GM19397 (cell line): ENCODE data around the gene DGLUCY.
"Not testable (repeated sequence)": the region's sequence is repeated elsewhere in the genome, so short reads cannot be mapped to it uniquely, and the experiment has no call there.

Experiments used
- ATAC-seq: cut with Tn5 transposase; IDR thresholded peaks from one replicate; pipeline ENCODE4 v1.9.1; 2021; ENCODE audit warnings: mild to moderate bottlenecking, moderate library complexity; ENCODE audit not compliant: unreplicated experiment

The DGLUCY gene

DNA sequence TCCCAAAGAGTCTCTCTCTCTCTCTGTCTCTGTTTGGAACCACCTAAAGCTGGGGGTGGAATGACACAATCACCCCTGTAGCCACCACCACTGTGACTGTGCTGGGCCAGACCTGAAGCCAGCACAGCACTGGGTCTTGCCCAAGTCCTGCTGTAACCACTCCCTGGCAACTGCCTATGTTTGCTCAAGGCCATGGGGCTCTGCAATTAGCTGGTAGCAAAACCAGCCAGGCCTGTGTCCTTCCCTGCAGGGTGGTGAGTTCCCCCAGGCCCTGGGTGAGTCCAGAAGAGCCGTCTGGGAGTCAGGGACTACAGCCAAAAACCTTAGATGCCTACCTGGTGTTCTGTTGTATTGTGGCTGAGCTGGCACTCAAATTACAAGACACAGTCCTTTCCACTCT is 50.8 kb downstream of the DGLUCY start:
- no peak for ATAC-seq

- ATAC-seq, result no peak
Observed at GRCh38 chr14:91167380-91167770, 53.5 kb downstream of the DGLUCY start.

GRCh38 chr14:91169951-91170350 is 56.1 kb downstream of the DGLUCY start:
- ATAC-seq, result no peak

DNA sequence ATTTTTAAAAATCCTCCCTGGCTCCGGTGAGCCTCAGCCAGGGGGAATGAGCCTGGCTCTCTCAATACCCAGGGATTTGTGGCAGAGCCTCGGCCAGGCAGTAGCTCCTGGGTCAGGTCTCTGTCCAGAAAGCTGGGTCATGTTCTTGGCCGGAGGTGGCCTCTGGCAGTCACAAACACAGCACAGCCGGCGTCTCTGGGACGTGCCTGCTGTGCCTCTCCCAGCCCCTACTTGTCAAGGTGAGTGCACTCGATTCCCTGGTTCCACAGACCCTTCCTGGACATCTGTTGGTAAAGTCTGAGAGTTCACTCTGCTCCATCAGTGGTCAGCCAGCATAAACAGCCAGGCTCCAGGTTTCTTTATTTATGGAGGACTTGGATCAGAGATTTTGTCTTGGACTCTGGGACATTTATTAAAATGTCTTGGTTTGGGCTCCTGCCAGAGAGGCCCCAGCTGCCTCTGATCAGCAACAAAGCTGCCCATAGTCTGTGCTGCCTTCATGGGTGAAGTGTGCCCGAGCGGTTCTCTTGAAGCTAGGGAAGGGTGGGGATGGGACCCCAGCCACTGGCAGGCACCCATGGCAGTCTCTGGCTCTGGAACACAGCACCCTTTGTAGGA is 56.7 kb downstream of the DGLUCY start:
- no peak for ATAC-seq

DNA sequence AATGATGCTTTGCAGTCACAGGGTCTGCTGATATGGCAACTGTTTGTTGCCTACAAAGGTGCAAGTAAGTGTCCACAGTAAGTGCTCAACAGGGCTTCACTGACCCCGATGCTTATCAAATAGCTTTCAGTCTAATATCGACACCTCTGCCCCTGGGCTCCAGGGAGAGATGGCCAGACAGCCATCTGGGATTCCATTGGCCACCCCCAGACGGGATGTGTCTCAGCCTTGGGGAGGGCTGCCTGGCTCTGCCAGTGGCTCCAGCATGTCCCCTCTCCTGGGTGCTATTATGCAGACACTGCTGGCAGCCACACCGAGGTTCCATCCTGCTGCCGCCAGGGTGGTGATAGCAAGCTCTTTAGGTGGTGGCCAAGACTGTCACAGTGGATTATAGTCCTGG is 57.4 kb downstream of the DGLUCY start:
- ATAC-seq, result no peak

- no peak for ATAC-seq
Observed at GRCh38 chr14:91173221-91173670, 59.4 kb downstream of the DGLUCY start.

GRCh38 chr14:91173904-91174303 is 60.0 kb downstream of the DGLUCY start:
- ATAC-seq, result no peak

DNA sequence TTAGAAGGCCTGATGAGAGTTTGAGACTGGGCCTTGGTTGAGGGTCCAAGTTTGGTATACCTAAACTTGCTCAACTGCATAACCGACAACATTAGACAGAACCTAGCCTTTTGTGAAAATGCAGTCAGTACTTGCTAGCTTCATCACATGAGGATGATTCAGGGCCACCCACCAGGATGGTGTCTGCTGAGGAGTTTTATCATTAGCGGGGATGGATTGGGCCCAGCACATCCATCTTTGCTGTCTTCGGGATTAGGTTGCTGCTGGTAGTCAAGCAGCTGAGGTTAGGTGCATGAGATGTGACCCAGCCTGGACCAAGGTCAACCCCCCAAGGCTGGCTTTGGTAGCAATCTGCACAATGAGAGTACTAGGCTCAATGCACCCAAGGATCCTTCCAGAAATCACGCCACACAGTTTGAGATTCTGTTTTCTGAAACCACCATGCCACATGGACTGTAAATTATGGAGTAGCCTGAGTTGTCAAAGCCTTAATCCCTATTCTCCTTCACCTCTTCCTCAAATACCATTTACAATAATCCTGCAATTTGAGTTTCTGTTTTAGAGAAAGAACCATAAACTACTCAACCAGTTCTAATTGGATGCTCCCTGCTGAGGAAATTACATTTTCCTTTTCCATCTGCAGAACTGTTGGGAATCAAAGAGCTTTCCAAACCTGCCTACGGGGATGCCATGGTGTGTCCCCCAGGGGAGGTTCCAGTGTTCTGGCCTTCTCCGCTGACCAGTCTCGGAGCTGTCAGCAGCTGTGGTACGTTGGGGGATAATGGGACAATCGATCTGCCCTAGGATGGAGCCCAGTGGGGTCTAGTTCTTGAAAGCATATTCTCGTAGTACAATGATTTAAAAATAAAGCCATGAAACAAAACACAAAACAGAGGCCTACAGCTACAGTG is 61.7 kb downstream of the DGLUCY start:
- ATAC-seq, result no peak

DNA sequence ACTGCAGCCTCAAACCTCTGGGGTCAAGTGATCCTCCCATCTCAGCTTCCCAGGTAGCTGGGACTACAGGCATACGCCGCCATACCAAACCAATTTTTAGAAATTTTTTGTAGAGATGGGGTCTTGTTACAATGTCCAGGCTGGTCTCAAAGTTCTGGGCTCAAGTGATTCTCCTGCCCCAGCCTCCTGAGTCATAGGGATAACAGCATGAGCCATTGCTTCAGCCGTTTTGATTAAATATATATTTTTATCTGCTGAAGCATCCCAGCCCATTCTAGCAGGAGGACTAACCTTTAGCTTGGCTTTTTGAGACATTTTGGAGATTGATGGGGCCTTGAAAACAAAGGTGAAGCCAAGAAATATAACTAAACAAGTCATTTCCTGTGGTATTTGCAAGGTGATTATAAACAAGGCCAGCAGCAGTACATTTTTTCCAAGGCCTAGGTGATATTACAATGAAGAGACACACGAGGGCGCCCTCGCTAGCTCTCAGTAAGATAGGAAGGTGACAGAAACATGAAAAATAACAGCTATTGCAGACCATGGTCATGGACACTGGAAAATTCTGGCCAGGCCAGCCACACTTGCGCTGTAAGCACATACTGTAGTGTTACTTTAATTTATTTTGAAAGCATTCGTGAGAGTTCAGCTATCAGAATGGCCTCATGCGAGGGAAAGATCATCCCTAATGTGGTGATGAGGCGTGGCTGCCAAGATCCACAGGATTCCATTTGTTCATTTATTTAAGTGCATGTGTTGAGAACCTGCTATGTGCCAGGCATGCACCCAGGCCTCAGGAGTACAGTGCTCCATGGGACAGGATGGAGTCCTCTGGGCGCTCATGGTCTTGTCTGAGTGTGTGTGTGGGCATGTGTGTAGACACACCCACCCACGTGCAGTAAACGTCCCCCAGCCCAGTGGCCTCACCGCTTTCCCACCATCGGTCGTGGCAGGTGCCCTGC is 63.5 kb downstream of the DGLUCY start:
- ATAC-seq, result no peak

GRCh38 chr14:91180611-91181010 is 66.7 kb downstream of the DGLUCY start:
- ATAC-seq, result no peak

DNA sequence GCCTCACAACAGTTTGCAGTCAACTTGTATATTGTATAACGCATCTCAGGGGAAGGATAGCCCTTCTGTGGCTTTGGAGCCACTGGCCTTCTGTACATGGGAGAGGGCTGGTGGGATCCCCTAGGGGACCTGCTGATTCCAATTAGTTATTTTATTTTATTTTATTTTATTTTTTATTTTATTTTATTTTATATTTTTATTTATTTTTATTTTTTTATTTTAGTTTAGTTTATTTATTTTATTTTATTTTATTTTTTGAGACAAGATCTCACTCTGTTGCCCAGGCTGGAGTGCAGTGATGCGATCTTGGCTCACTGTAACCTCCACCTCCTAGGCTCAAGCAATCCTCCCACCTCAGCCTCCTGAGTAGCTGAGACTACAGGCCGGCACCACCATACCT is 68.9 kb downstream of the DGLUCY start:
- ATAC-seq, result not testable (repeated sequence)

- no peak for ATAC-seq
Observed at GRCh38 chr14:91184559-91184958, 70.7 kb downstream of the DGLUCY start.

GRCh38 chr14:91185721-91186120 is 71.8 kb downstream of the DGLUCY start:
- ATAC-seq, result no peak

DNA sequence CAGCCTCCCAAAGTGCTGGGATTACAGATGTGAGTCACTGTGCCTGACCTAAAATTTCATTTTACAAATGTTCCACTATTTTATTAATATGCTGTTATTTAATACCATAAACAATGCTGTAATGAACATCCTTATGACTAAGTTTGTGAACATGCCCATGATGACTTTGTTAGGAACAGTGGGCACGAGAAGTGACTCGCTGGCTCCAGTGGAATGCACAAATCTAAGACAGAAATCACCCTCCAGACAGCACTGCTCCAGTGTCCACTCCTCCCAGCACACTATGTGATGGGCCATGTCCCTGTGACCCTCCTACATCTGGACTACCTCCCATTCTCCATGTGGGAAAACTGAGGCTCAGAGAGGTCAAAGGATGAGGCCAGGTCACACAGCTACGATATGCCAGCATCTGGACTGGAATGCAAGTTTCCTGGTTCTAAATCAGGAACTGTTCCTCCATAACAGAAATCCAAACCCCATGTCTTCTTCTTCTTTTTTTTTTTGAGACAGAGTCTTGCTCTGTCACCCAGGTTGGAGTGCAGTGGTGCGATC is 72.7 kb downstream of the DGLUCY start:
- no peak for ATAC-seq

GRCh38 chr14:91187271-91187670 is 73.4 kb downstream of the DGLUCY start:
- ATAC-seq, result no peak

DNA sequence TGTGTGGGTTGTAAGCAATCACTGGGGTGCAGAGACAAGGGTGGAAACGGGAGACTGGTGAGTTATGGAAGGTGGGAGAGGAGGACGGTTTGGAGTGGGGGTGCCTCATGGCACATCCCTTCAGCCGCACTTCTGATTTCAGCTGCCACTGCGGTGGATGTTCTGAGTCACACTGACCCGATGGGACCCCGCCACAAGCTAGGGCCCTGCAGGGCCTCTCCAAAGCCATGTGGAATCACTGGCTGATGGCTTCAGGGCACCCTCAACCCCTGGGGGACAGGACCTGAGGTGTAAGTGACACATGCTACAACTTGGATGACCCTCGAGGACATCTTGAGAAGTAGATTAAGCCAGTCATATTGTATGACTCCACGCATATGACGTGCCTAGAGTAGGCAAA is 77.0 kb downstream of the DGLUCY start:
- no peak for ATAC-seq

DNA sequence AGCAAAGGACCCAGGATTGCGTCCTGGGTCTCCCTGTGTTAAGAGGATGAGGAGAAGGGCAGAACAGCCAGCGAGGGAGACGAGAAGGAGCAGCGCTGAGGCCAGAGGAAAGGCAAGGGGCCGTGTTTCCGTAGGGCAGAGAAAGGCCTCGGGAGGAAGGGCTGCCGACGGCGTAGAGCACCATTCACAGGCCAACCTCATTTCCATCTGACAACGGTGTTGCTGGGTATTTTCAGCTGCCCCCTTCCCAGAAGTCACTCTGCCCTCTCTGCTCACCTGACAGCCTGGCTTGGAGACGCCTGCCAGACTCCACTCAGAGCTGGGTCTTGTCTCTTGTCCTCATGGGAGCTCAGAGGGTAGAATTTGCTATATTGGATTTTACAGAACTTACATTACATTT is 79.2 kb downstream of the DGLUCY start:
- ATAC-seq, result no peak

DNA sequence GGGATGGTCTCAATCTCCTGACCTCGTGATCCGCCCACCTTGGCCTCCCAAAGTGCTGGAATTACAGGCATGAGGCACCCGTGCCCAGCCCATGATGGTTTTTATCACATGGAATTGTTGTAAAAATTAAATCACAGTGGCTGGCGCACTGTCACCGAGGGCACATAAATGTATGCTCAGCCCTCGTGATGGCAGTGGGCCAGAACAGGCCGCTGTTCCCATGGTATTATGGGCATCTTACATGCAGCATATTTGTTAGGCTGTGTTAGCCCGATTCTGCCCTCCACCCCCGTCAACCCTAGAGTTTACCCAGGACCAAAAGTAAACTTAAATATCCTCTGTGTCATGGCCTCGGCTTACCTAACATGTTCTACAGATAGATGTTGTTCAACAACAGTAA is 82.0 kb downstream of the DGLUCY start:
- ATAC-seq, result no peak

DNA sequence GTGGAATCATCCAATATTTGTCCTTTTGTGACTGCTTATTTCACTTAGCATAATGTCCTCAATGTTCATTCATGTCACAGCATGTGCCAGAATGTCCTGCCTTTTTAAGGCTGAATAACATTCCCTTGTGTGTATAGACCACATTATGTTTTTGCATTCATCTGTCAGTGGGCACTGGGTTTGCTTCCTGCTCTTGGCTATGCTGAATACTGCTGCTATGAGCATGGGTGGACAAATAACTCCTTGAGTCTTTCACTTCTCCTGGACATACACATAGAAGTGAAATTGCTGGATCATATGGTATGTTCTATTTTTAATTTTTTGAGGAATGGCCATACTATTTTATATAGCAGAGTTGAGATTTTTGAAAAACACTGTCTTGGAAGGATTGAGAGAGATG is 83.8 kb downstream of the DGLUCY start:
- no peak for ATAC-seq

DNA sequence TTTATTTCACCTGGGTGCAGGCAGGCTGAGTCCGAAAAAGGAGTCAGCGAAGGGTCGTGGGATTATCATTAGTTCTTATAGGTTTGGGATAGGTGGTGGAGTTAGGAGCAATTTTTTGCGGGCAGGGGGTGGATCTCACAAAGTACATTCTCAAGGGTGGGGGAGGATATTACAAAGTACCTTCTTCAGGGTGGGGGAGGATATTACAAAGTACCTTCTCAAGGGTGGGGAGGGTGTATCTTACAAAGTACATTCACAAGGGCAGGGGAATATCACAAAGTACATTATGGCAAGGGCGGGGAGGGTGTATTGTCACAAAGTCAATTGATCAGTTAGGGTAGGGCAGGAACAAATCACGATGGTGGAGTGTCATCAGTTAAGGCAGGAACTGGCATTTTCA is 86.9 kb downstream of the DGLUCY start:
- ATAC-seq, result not testable (repeated sequence)
